H1 (cell line): ENCODE results near the gene PI4KA. TPM values are rescaled to one million over a fixed set of nuclear protein-coding genes. Genes with fewer than 3 reads are reported as not detected.

Experiments
- CTCF ChIA-PET: fragments of 300-600 bp; sonication (Branson Sonifier 250); formaldehyde crosslinking; loops from one replicate; lab custom pipeline; 2021; ENCODE audit not compliant: partially characterized antibody; lab: Charles Lee
- POLR2A ChIA-PET: fragments of 300-600 bp; sonication (Branson Sonifier 250); formaldehyde crosslinking; loops from one replicate; lab custom pipeline; 2021; ENCODE audit warnings: inconsistent platforms; ENCODE audit not compliant: partially characterized antibody; lab: Charles Lee
- DNase-seq, 2 experiments: peaks; one replicate each; pipeline versions ENCODE4 v3.0.0 to v3.0.0-alpha.2; 2010 to 2022; ENCODE audit warnings: low spot score in 2 of 2, low read depth in 1 of 2, mixed read lengths in 1 of 2
- FAIRE-seq: peaks from 2 replicates; lab custom pipeline; 2011; peaks lifted over from hg19 to GRCh38; lab: Jason Lieb, UNC
- H2AFZ ChIP-seq: 2 replicates; pipeline ENCODE4 v1.8.1; 2012; ENCODE audit warnings: low read length, inconsistent platforms
- H2AK5ac ChIP-seq: 2 replicates; pipeline ENCODE4 v1.6.1; 2013; ENCODE audit warnings: low read depth, low read length
- H2BK120ac ChIP-seq: replicated peaks from 2 replicates; pipeline ENCODE3; 2013; ENCODE audit warnings: low read depth, low read length, inconsistent platforms
- H2BK12ac ChIP-seq: 2 replicates; pipeline ENCODE4 v1.6.1; 2013; ENCODE audit warnings: low read depth, low read length
- H2BK15ac ChIP-seq: 2 replicates; pipeline ENCODE4 v1.6.1; 2013; ENCODE audit warnings: low read length
- H2BK20ac ChIP-seq: 2 replicates; pipeline ENCODE4 v1.6.1; 2013; ENCODE audit warnings: low read length
- H2BK5ac ChIP-seq: 2 replicates; pipeline ENCODE4 v1.6.1; 2013; ENCODE audit warnings: low read depth, low read length
- H3K14ac ChIP-seq: 2 replicates; pipeline ENCODE4 v1.6.1; 2013; ENCODE audit warnings: inconsistent platforms; ENCODE audit not compliant: insufficient read length
- H3K18ac ChIP-seq: 2 replicates; pipeline ENCODE4 v1.6.1; 2013; ENCODE audit warnings: low read length; ENCODE audit errors: extremely low read depth
- H3K23ac ChIP-seq: 2 replicates; pipeline ENCODE4 v1.6.1; 2013; ENCODE audit warnings: inconsistent platforms; ENCODE audit not compliant: insufficient read length
- H3K23me2 ChIP-seq: 2 replicates; pipeline ENCODE4 v1.6.1; 2013; ENCODE audit warnings: low read depth, low read length
- H3K27ac ChIP-seq: 2 replicates; pipeline ENCODE4 v1.6.1; 2011; ENCODE audit warnings: low read depth, low read length, inconsistent platforms
- H3K27me3 ChIP-seq, 4 experiments: replicated peaks in 1 of 4; 1 replicate in 1 of 4; 2 replicates in 3 of 4; pipeline versions ENCODE4 v1.6.1 to v1.8.1; 2011 to 2013; ENCODE audit warnings: low read length in 3 of 4, mild to moderate bottlenecking in 3 of 4, inconsistent platforms in 2 of 4, mixed read lengths in 2 of 4, moderate library complexity in 1 of 4; ENCODE audit not compliant: control insufficient read depth in 3 of 4, insufficient read depth in 3 of 4; ENCODE audit errors: extremely low read depth in 1 of 4
- H3K36me3 ChIP-seq, 4 experiments: 2 replicates each; pipeline versions ENCODE4 v1.6.1 to v1.8.1; 2011 to 2013; ENCODE audit warnings: mild to moderate bottlenecking in 4 of 4, low read length in 3 of 4, moderate library complexity in 2 of 4, control low read depth in 1 of 4, inconsistent platforms in 1 of 4; ENCODE audit not compliant: insufficient read depth in 4 of 4, control insufficient read depth in 2 of 4
- H3K4ac ChIP-seq: replicated peaks from 2 replicates; pipeline ENCODE3; 2013; ENCODE audit warnings: low read length, low read depth, mixed read lengths, inconsistent platforms; ENCODE audit not compliant: insufficient read length
- H3K4me1 ChIP-seq, 4 experiments: replicated peaks in 1 of 4; 1 replicate in 1 of 4; 2 replicates in 3 of 4; pipeline versions ENCODE4 v1.6.1 to v1.8.1; 2011 to 2013; ENCODE audit warnings: low read length in 3 of 4, inconsistent platforms in 2 of 4, mixed read lengths in 1 of 4; ENCODE audit not compliant: insufficient read depth in 4 of 4, control insufficient read depth in 3 of 4
- H3K4me2 ChIP-seq, 2 experiments: 2 replicates each; pipeline versions ENCODE4 v1.6.1 to v1.8.1; 2011 to 2013; ENCODE audit warnings: low read depth in 2 of 2, low read length in 2 of 2, control low read depth in 1 of 2, inconsistent platforms in 1 of 2, mild to moderate bottlenecking in 1 of 2; ENCODE audit not compliant: insufficient read depth in 1 of 2
- H3K4me3 ChIP-seq, 4 experiments: fragments of 200-600, 300-600 bp in 1 of 4; sonication (generic), shearing (Covaris generic), sonication (Bioruptor Twin) in 1 of 4; 2 replicates each; pipeline versions ENCODE4 v1.5.1 to v1.8.1; 2011 to 2016; ENCODE audit warnings: low read length in 4 of 4, low read depth in 3 of 4, control low read depth in 2 of 4, inconsistent platforms in 2 of 4, mild to moderate bottlenecking in 2 of 4, mixed read lengths in 1 of 4, moderate library complexity in 1 of 4; ENCODE audit not compliant: insufficient read depth in 2 of 4; ENCODE audit errors: extremely low read depth in 1 of 4
- H3K56ac ChIP-seq: replicated peaks from 2 replicates; pipeline ENCODE3; 2013; ENCODE audit warnings: low read depth, mild to moderate bottlenecking, mixed read lengths, low read length, inconsistent platforms; ENCODE audit not compliant: insufficient read length
- H3K79me1 ChIP-seq: 2 replicates; pipeline ENCODE4 v1.6.1; 2013; ENCODE audit warnings: low read depth, low read length, control low read depth
- H3K79me2 ChIP-seq, 2 experiments: 2 replicates each; pipeline versions ENCODE4 v1.6.1 to v1.8.1; 2012 to 2013; ENCODE audit warnings: low read length in 2 of 2, mild to moderate bottlenecking in 2 of 2, inconsistent platforms in 1 of 2; ENCODE audit not compliant: insufficient read depth in 2 of 2, control insufficient read depth in 1 of 2
- H3K9ac ChIP-seq, 4 experiments: replicated peaks in 1 of 4; 1 replicate in 1 of 4; 2 replicates in 3 of 4; pipeline versions ENCODE4 v1.6.1 to v1.8.1; 2011 to 2013; ENCODE audit warnings: low read depth in 3 of 4, low read length in 3 of 4, control low read depth in 2 of 4, mild to moderate bottlenecking in 2 of 4, moderate library complexity in 2 of 4, inconsistent platforms in 1 of 4; ENCODE audit errors: extremely low read depth in 1 of 4
- H3K9me3 ChIP-seq, 2 experiments: 2 replicates each; pipeline versions ENCODE4 v1.6.1 to v1.8.1; 2012 to 2013; ENCODE audit warnings: mild to moderate bottlenecking in 2 of 2, moderate library complexity in 2 of 2, control low read depth in 1 of 2, inconsistent platforms in 1 of 2, low read depth in 1 of 2, low read length in 1 of 2, mixed read lengths in 1 of 2; ENCODE audit not compliant: insufficient read depth in 2 of 2
- H4K20me1 ChIP-seq, 2 experiments: replicated peaks in 1 of 2; 2 replicates each; pipeline versions ENCODE3 to v1.8.1; 2011 to 2013; ENCODE audit warnings: inconsistent platforms in 2 of 2, low read length in 2 of 2, mild to moderate bottlenecking in 1 of 2; ENCODE audit not compliant: insufficient read depth in 2 of 2, control insufficient read depth in 1 of 2
- H4K5ac ChIP-seq: 2 replicates; pipeline ENCODE4 v1.6.1; 2013; ENCODE audit warnings: low read length, low read depth, mixed read lengths, inconsistent platforms; ENCODE audit not compliant: insufficient read length
- H4K8ac ChIP-seq: 2 replicates; pipeline ENCODE4 v1.8.0; 2013; ENCODE audit warnings: mild to moderate bottlenecking, moderate library complexity, low read length, inconsistent platforms; ENCODE audit not compliant: insufficient read depth; ENCODE audit errors: extremely low read depth
- H4K91ac ChIP-seq: replicated peaks from 2 replicates; pipeline ENCODE3; 2013; ENCODE audit warnings: low read length, mixed read lengths, inconsistent platforms; ENCODE audit not compliant: insufficient read length
- CREB1 ChIP-seq: IDR thresholded peaks from 2 replicates; pipeline ENCODE4 v1.6.1; 2012; ENCODE audit warnings: inconsistent platforms
- GTF2F1 ChIP-seq: IDR thresholded peaks from 2 replicates; pipeline ENCODE4 v1.6.1; 2012; ENCODE audit warnings: low read depth, low read length, improper control_type of control experiment, borderline replicate concordance
- KDM4A ChIP-seq: IDR thresholded peaks from one replicate; pipeline ENCODE4 v1.7.1; 2012; ENCODE audit warnings: low read depth, mild to moderate bottlenecking, moderate library complexity, low read length, inconsistent platforms; ENCODE audit not compliant: severe bottlenecking
- RAD21 ChIP-seq, 2 experiments: IDR thresholded peaks in 1 of 2; conservative IDR thresholded peaks in 1 of 2; 2 replicates each; pipeline ENCODE4 v1.6.1; 2011; ENCODE audit warnings: low read depth in 2 of 2, low read length in 2 of 2, improper control_type of control experiment in 1 of 2, inconsistent platforms in 1 of 2, mild to moderate bottlenecking in 1 of 2, moderate library complexity in 1 of 2
- WGBS, 2 experiments: shearing (Covaris generic) in 1 of 2; methylation state at CpG; one replicate each; pipeline versions ENCODE4 v1.1.6 to v1.1.7; 2013 to 2015; ENCODE audit warnings: low lambda C conversion rate in 2 of 2, mixed read lengths in 2 of 2, inconsistent platforms in 1 of 2, low coverage in 1 of 2, missing lambda C conversion rate in 1 of 2; ENCODE audit not compliant: insufficient replicate concordance in 2 of 2, insufficient coverage in 1 of 2, insufficient read length in 1 of 2; ENCODE audit errors: extremely low coverage in 1 of 2, missing lambda C conversion rate in 1 of 2; 5-methylcytosine and 5-hydroxymethylcytosine counted together
- polyA plus RNA-seq, 7 experiments: library from polyadenylated mRNA; depleted of rRNA in 3 of 7; stranded (reverse) in 5 of 7; unstranded in 2 of 7; fragments of >200 nt in 5 of 7; fragments of 200-250 nt in 2 of 7; gene quantifications; 1 replicate in 5 of 7; 2 replicates in 1 of 7; 4 replicates in 1 of 7; pipeline versions ENCODE4 v1.2.1 to v1.2.3, GENCODE V29; 2011 to 2013; ENCODE audit warnings: missing spikeins in 2 of 7, mixed read lengths in 2 of 7
- total RNA-seq: library from RNA; stranded (reverse); fragmentation: NEBNext Ultra II Directional; extraction: Animal tissue kit (Norgen Biotek cat#: 25700); gene quantifications from 2 replicates; pipeline ENCODE4 v1.2.1, GENCODE V29; 2021

The PI4KA gene
- total and polyA plus RNA-seq, 2 of the 8 experiments (the other 6 are each of a cell fraction or from before 2014, with no cell fraction given) = 22.5 to 37.7 TPM

DNA sequence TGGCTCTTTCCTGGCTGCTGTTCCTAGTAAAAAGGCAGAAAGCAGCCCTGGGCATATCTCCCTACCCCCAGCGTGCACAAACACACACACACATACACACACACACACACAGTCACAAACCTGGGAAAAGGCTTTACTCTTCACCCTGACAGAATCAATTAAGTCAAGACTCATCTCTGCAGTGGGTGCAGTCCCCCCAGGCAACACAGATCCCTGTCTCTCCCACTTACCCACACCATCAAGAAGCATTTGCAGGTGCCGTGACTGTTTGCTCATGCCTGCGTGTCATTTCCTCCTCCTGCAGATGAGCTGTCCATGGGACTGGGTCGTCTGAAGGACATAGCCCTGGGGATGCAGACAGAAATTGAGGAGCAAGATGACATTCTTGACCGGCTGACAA lies 28.8 kb upstream of the PI4KA start:
- TF ChIP-seq CREB1 = no peak
- TF ChIP-seq RAD21 (IDR thresholded peaks at IDR 0.05 in 1 of 2, conservative IDR thresholded peaks at IDR 0.05 in 1 of 2; ENCODE audit: low read depth in 2 of 2, low read length in 2 of 2) = no peak
- no peak for TF ChIP-seq KDM4A
- no peak for TF ChIP-seq GTF2F1
- no peak overlapping the region for H3K18ac ChIP-seq
- no peak overlapping the region for H2BK20ac ChIP-seq
- FAIRE-seq = no peak
- ChIA-PET POLR2A (interaction anchor here (0.6 kb wide), 1 partner anchor 17 kb away, joined by 3 read pairs; no protein-coding TSS in a partner anchor), CTCF (interaction anchor here (3.3 kb wide), 1 partner anchor 26 kb away, joined by 22 read pairs; no protein-coding TSS in a partner anchor)
- H3K27me3 ChIP-seq = no peaks in the 10 kb centered on the region
- no peak overlapping the region for H3K4me2 ChIP-seq
- no peaks in the 10 kb centered on the region for H4K20me1 ChIP-seq
- H2AFZ ChIP-seq = no peak overlapping the region
- no peak overlapping the region for H2BK120ac ChIP-seq
- no peak overlapping the region for H2BK15ac ChIP-seq
- 84% methylated on average over 5 of the region's 5 CpGs; no CpG with 5 or more reads in 1 of the 2 experiments for WGBS, 2 experiments
- no peaks in the 10 kb centered on the region for H3K23me2 ChIP-seq
- H2BK5ac ChIP-seq = no peak overlapping the region
- H2AK5ac ChIP-seq = no peak overlapping the region
- no peak overlapping the region for H3K4me3 ChIP-seq
- H3K9ac ChIP-seq = no peak overlapping the region
- H3K79me1 ChIP-seq = no peaks in the 10 kb centered on the region
- H4K8ac ChIP-seq = no peak overlapping the region
- no peak overlapping the region for H3K56ac ChIP-seq
- no peak overlapping the region for H3K27ac ChIP-seq
- H3K4ac ChIP-seq = no peak overlapping the region
- peaks cover 2 to 5% (median 4%) of the 10 kb centered on the region in 4 experiments; a peak in 5 of 8 replicates for H3K36me3 ChIP-seq
- H3K14ac ChIP-seq = no peak overlapping the region
- DNase-seq = no peak
- H4K91ac ChIP-seq = no peak overlapping the region
- H2BK12ac ChIP-seq = no peak overlapping the region
- no peak overlapping the region for H4K5ac ChIP-seq
- no peak overlapping the region for H3K23ac ChIP-seq
- H3K79me2 ChIP-seq = no peaks in the 10 kb centered on the region
- no peaks in the 10 kb centered on the region for H3K9me3 ChIP-seq
- peaks cover 0 to 2% (median 0%) of the 10 kb centered on the region in 4 experiments; a peak in 1 of 7 replicates for H3K4me1 ChIP-seq
